ENCODE measurements around the gene MYL12B. TPM values are rescaled to one million over a fixed set of nuclear protein-coding genes. Genes with fewer than 3 reads are reported as not detected.

Gene MYL12B
- total RNA-seq, 4 donors from 2014 or later: 362 to 430 (median 386) TPM

- no peak for TF ChIP-seq POLR2A (IDR thresholded peaks at IDR 0.05)
- no peak for TF ChIP-seq CTCF (IDR thresholded peaks at IDR 0.05)
- Histone ChIP-seq H3K4me3 (no peak overlapping the region), H3K4me1 (peaks cover 0 to 9% (median 0%) of the 10 kb centered on the region in 3 donors), H3K36me3 (no peaks in the 10 kb centered on the region), H3K9me3 (no peaks in the 10 kb centered on the region), H3K27me3 (no peaks in the 10 kb centered on the region), H3K27ac (no peak overlapping the region)
- no peak for DNase-seq
- WGBS, 2 donors: 76 to 83% methylated on average over 9 of the region's 9 CpGs
- intact Hi-C loops (cut with DNase I): loop anchor here (5.0 kb wide), 1 partner anchor 298 kb away; no protein-coding TSS in a partner anchor
Measured at GRCh38 chr18:3230401-3231334, 31.3 kb upstream of the MYL12B start.

GRCh38 chr18:3233004-3233403 is 28.9 kb upstream of the MYL12B start:
- Histone ChIP-seq H3K9me3 (no peaks in the 10 kb centered on the region), H3K4me1 (peaks cover 0 to 9% (median 0%) of the 10 kb centered on the region in 3 donors), H3K36me3 (no peaks in the 10 kb centered on the region), H3K4me3 (no peak overlapping the region), H3K27ac (no peak overlapping the region), H3K27me3 (no peaks in the 10 kb centered on the region)
- TF ChIP-seq POLR2A (IDR thresholded peaks at IDR 0.05) (no peak), CTCF (IDR thresholded peaks at IDR 0.05) (no peak)
- DNase-seq: no peak
- WGBS, 2 donors: 71 to 79% methylated on average over 1 of the region's 1 CpG
- intact Hi-C loops (cut with DNase I): loop anchor here (5.0 kb wide), 1 partner anchor 301 kb away; no protein-coding TSS in a partner anchor

- Histone ChIP-seq H3K9me3 (no peaks in the 10 kb centered on the region), H3K27ac (no peak overlapping the region), H3K4me3 (no peak overlapping the region), H3K36me3 (no peaks in the 10 kb centered on the region), H3K27me3 (no peaks in the 10 kb centered on the region), H3K4me1 (peaks cover 0 to 9% (median 0%) of the 10 kb centered on the region in 3 donors)
- DNase-seq: no peak
- no peak for TF ChIP-seq POLR2A (IDR thresholded peaks at IDR 0.05)
- TF ChIP-seq CTCF (IDR thresholded peaks at IDR 0.05): no peak
- intact Hi-C loops (cut with DNase I): loop anchor here (5.0 kb wide), 1 partner anchor 301 kb away; no protein-coding TSS in a partner anchor
- 88 to 91% methylated on average over 3 to 4 of the region's 4 CpGs for WGBS, 2 donors
Measured at GRCh38 chr18:3233433-3234168, 28.3 kb upstream of the MYL12B start.

- 5 to 33% methylated on average over 5 of the region's 5 CpGs for WGBS, 2 donors
- no peaks in the 10 kb centered on the region for H3K27me3 ChIP-seq
- peaks cover 0 to 9% (median 0%) of the 10 kb centered on the region in 3 donors for H3K4me1 ChIP-seq
- intact Hi-C loops (cut with DNase I): loop anchor here (5.0 kb wide), 1 partner anchor 302 kb away; no protein-coding TSS in a partner anchor
- no peak overlapping the region for H3K27ac ChIP-seq
- no peak for DNase-seq
- no peaks in the 10 kb centered on the region for H3K9me3 ChIP-seq
- no peak for TF ChIP-seq POLR2A (IDR thresholded peaks at IDR 0.05)
- no peak for TF ChIP-seq CTCF (IDR thresholded peaks at IDR 0.05)
- H3K36me3 ChIP-seq: no peaks in the 10 kb centered on the region
- H3K4me3 ChIP-seq: no peak overlapping the region
Measured at GRCh38 chr18:3234457-3234856, 27.5 kb upstream of the MYL12B start.
